ENCODE measurements around the gene TMEM150B. TPM values are rescaled to one million over a fixed set of nuclear protein-coding genes. Genes with fewer than 3 reads are reported as not detected.

Gene TMEM150B
- total and polyA plus RNA-seq, 9 of the 15 experiments (the other 6 are each of a cell fraction or from before 2014, with no cell fraction given) = 0.47 to 1.3 (median 0.74) TPM; not detected in 2

DNA sequence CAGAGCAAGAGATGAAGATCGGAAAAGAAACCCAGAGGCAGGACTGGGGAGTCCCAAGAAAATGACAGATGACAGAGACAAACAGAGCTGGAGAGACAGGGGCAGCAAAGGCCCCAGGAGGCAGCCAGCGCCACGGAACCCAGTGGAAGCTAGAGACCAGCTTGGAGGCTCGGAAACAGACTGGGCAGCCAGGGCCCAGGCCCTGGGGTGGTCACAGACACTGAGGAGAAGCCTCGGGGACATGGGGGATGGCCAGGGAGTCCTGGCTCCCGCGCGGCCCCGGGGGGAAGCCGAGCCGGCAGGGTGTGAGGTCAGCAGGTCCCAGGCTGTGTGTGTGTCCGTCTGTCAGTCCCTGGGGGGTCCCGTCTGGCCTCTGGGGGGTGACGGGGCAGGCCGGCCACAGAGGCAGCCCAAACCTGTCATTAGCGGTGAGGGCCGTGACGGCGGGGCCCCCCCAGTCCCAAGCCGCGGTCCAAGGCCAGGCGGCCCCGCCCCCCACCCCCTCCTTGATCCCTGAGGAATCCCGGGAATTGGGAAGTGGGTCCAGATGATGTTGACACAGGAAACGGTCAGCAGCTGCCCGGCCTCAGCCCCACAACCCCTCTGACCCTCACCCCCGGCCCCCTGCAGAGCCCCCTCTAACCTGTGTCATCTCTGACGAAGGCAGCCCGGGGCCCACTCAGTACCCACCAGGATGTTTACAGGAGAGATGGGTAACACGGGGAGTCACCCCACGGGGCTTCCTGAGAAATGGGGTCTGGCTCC, 49.0 kb upstream of the TMEM150B start (continued):
- TF ChIP-seq, protein P1, sequence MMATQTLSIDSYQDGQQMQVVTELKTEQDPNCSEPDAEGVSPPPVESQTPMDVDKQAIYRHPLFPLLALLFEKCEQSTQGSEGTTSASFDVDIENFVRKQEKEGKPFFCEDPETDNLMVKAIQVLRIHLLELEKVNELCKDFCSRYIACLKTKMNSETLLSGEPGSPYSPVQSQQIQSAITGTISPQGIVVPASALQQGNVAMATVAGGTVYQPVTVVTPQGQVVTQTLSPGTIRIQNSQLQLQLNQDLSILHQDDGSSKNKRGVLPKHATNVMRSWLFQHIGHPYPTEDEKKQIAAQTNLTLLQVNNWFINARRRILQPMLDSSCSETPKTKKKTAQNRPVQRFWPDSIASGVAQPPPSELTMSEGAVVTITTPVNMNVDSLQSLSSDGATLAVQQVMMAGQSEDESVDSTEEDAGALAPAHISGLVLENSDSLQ (IDR thresholded peaks at IDR 0.05) = no peak
- TF ChIP-seq YY1 (IDR thresholded peaks at IDR 0.05; ENCODE audit: borderline replicate concordance in 1 of 3, control insufficient read depth in 1 of 3, extremely low read depth in 1 of 3, insufficient read depth in 3 of 3, insufficient read length in 1 of 3, insufficient replicate concordance in 2 of 3, low read depth in 1 of 3, low read length in 2 of 3) = no peak
- TF ChIP-seq MAFG (tag; conservative IDR thresholded peaks at IDR 0.05) = no peak
- peak; percentile 49 for TF ChIP-seq PCBP1 (IDR thresholded peaks at IDR 0.05; ENCODE audit: low read depth, low read length, poor library complexity, severe bottlenecking)
- no peak for TF ChIP-seq SRSF9 (IDR thresholded peaks at IDR 0.05; ENCODE audit: borderline replicate concordance, low read depth, low read length)
- TF ChIP-seq, protein P2, sequence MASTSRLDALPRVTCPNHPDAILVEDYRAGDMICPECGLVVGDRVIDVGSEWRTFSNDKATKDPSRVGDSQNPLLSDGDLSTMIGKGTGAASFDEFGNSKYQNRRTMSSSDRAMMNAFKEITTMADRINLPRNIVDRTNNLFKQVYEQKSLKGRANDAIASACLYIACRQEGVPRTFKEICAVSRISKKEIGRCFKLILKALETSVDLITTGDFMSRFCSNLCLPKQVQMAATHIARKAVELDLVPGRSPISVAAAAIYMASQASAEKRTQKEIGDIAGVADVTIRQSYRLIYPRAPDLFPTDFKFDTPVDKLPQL (IDR thresholded peaks at IDR 0.05; ENCODE audit: extremely low read depth, insufficient read length) = no peak
- 0 out of 2 replicates have a peak, but pooled peaks have one; percentile 16 for TF ChIP-seq ZBTB7A (IDR thresholded peaks at IDR 0.05; ENCODE audit: borderline replicate concordance, control insufficient read depth, low read depth, low read length)

All from K562 (cell line).